Stimulated activated CD8-positive, alpha-beta memory T cell treated with anti-CD3 and anti-CD28 coated beads, Interleukin-12 subunit alpha, Interleukin-12 subunit beta, amount 100 ng/mL, for 4 hours (primary cell): ENCODE results near the gene PRDX3.

ENCODE experiments used
- DNase-seq: peaks from one replicate; pipeline ENCODE4 v3.0.0-alpha.2; 2020; ENCODE audit warnings: low read depth

PRDX3 gene

DNA sequence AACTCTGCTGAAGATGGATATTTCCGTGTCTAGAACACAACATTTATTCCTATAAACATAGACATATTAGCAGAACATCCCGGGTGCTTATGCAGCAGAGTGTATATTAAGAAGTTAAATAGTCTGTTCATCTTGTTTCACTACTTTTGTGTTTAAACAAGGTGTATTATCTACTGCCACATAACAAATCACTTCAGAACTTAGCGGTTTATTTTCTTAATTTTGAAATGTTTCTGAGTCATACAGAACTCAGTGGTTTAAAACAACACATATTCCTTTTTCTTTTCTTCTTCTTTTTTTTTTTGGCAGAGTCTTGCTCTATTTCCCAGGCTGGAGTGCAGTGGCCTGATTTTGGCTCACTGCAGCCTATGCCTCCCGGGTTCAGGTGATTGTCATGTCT lies 48.9 kb downstream of the PRDX3 start:
- no peak for DNase-seq

- no peak for DNase-seq
These were observed 52.7 kb downstream of the PRDX3 start for GRCh38 chr10:119125942-119126341.

GRCh38 chr10:119120875-119121274 lies 57.7 kb downstream of the PRDX3 start:
- no peak for DNase-seq

GRCh38 chr10:119120413-119120867 lies 58.2 kb downstream of the PRDX3 start:
- no peak for DNase-seq

DNA sequence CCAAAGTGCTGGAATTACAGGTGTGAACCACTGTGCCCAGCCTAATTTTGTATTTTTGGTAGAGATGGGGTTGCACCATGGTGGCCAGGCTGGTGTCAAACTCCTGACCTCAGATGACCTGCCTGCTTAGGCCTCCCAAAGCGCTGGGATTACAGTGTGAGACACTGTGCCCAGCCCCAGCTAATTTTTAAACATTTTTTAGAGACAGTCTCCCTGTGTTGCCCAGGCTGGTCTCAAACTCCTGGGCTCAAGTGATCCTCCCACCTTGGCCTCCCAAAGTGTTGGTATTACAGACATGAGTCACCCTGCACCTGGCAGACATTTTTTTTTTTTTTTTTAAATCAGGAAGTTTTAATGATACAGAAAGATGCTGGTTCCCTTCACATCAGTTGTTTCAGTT lies 59.2 kb downstream of the PRDX3 start:
- no peak for DNase-seq

DNA sequence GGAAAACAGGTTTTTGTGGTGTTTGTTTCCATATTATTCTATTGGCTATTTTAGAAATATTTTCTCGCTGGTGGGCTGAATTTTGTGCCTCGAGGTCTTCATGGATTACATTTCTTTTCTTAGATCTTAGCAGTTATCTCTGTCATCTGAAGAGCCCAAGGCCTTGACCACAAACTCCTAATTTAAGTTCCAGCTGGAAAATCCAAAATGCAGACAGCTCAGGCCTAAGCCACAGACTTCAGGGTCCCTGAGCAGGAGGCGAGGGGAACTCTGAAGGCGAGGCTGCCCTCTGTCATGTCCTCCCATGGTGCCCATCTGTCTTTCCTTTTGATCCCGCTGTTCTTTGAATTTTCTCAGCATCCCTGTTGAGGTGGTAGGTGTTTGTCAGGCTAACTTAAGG lies 60.4 kb downstream of the PRDX3 start:
- DNase-seq = no peak
